Karpas-422 (cell line): Measurements from ENCODE around the gene TRAF5. TPM values are rescaled to one million over a fixed set of nuclear protein-coding genes. Genes with fewer than 3 reads are reported as not detected.

Experiments used
- DNase-seq: peaks from one replicate; pipeline ENCODE4 v3.0.0-alpha.2; 2015
- H2AFZ ChIP-seq: fragments of 200-600 bp; sonication (generic); 2 replicates; pipeline ENCODE4 v1.6.1; 2014; ENCODE audit warnings: antibody characterized with exemption, low read length, mixed read lengths
- H3K27ac ChIP-seq: fragments of 200-600 bp; sonication (generic); 2 replicates; pipeline ENCODE4 v1.5.1; 2014; ENCODE audit warnings: mild to moderate bottlenecking, low read length, moderate library complexity
- H3K27me3 ChIP-seq: fragments of 200-600 bp; sonication (generic); 2 replicates; pipeline ENCODE4 v1.6.1; 2014; ENCODE audit warnings: low read length, mixed read lengths
- H3K36me3 ChIP-seq: fragments of 200-600 bp; sonication (generic); 2 replicates; pipeline ENCODE4 v1.6.1; 2014; ENCODE audit warnings: low read length, mixed read lengths; ENCODE audit not compliant: insufficient read depth
- H3K4me1 ChIP-seq: fragments of 200-600 bp; sonication (generic); 2 replicates; pipeline ENCODE4 v1.6.1; 2014; ENCODE audit warnings: mild to moderate bottlenecking, low read length, mixed read lengths
- H3K4me2 ChIP-seq: fragments of 200-600 bp; sonication (generic); 2 replicates; pipeline ENCODE4 v1.6.1; 2014; ENCODE audit warnings: low read length, low read depth, mild to moderate bottlenecking; ENCODE audit not compliant: poor library complexity, severe bottlenecking
- H3K4me3 ChIP-seq: fragments of 200-600 bp; sonication (generic); 2 replicates; pipeline ENCODE4 v1.5.1; 2014; ENCODE audit warnings: mild to moderate bottlenecking, antibody characterized with exemption, low read length, mixed read lengths
- H3K79me2 ChIP-seq: fragments of 200-600 bp; sonication (generic); 2 replicates; pipeline ENCODE4 v1.6.1; 2014; ENCODE audit warnings: mild to moderate bottlenecking, low read length, mixed read lengths
- H3K9ac ChIP-seq: fragments of 200-600 bp; sonication (generic); 2 replicates; pipeline ENCODE4 v1.6.0; 2014; ENCODE audit warnings: low read length
- H3K9me2 ChIP-seq: fragments of 200-600 bp; sonication (generic), shearing (Covaris generic); replicated peaks from 2 replicates; pipeline ENCODE4 v1.6.0; 2014; ENCODE audit warnings: mild to moderate bottlenecking, low read length, moderate library complexity; ENCODE audit not compliant: insufficient read depth
- H3K9me3 ChIP-seq: fragments of 300-700, 200-600 bp; sonication (generic); 2 replicates; pipeline ENCODE4 v1.6.1; 2014; ENCODE audit warnings: low read length, mixed read lengths
- H4K20me1 ChIP-seq: fragments of 200-600 bp; sonication (generic); 2 replicates; pipeline ENCODE4 v1.6.1; 2014; ENCODE audit warnings: mild to moderate bottlenecking, antibody characterized with exemption, low read length, low read depth; ENCODE audit not compliant: insufficient read depth
- total RNA-seq: library from RNA; depleted of rRNA; stranded (reverse); fragments of >200 nt; shearing (Covaris generic); gene quantifications from 2 replicates; pipeline ENCODE4 v1.2.3, GENCODE V29; 2014; ENCODE audit warnings: low replicate concordance; rRNA removed

TRAF5 gene
- total RNA-seq, 1 experiment from 2014 or later, result 39.7 TPM

GRCh38 chr1:211420389-211420788 lies 93.8 kb downstream of the TRAF5 start:
- Histone ChIP-seq H3K9ac (no peak overlapping the region), H3K9me3 (no peaks in the 10 kb centered on the region), H3K4me2 (no peak overlapping the region), H3K4me3 (no peak overlapping the region), H3K4me1 (peaks cover 27% of the 10 kb centered on the region), H3K27me3 (no peaks in the 10 kb centered on the region), H3K36me3 (no peaks in the 10 kb centered on the region), H3K9me2 (no peaks in the 10 kb centered on the region), H3K27ac (no peak overlapping the region), H2AFZ (no peak overlapping the region), H4K20me1 (no peaks in the 10 kb centered on the region), H3K79me2 (no peaks in the 10 kb centered on the region)
- DNase-seq, result no peak

GRCh38 chr1:211420845-211421454 lies 94.3 kb downstream of the TRAF5 start:
- peaks cover 22% of the 10 kb centered on the region for H3K4me1 ChIP-seq
- no peak overlapping the region for H3K4me2 ChIP-seq
- no peaks in the 10 kb centered on the region for H3K9me2 ChIP-seq
- no peaks in the 10 kb centered on the region for H3K27me3 ChIP-seq
- no peak overlapping the region for H2AFZ ChIP-seq
- H3K27ac ChIP-seq, result no peak overlapping the region
- DNase-seq, result no peak
- no peak overlapping the region for H3K4me3 ChIP-seq
- no peaks in the 10 kb centered on the region for H3K9me3 ChIP-seq
- H3K79me2 ChIP-seq, result no peaks in the 10 kb centered on the region
- no peak overlapping the region for H3K9ac ChIP-seq
- no peaks in the 10 kb centered on the region for H4K20me1 ChIP-seq
- H3K36me3 ChIP-seq, result no peaks in the 10 kb centered on the region

GRCh38 chr1:211424018-211424417 lies 97.4 kb downstream of the TRAF5 start:
- peaks cover 11% of the 10 kb centered on the region for H3K4me1 ChIP-seq

More at GRCh38 chr1:211424018-211424417, 97.4 kb downstream of the TRAF5 start:
- Histone ChIP-seq H4K20me1 (no peaks in the 10 kb centered on the region), H3K27ac (no peak overlapping the region), H3K9me2 (no peaks in the 10 kb centered on the region), H3K9me3 (no peaks in the 10 kb centered on the region), H3K9ac (no peak overlapping the region), H3K4me2 (no peak overlapping the region), H3K4me3 (no peak overlapping the region), H3K36me3 (no peaks in the 10 kb centered on the region), H3K27me3 (no peaks in the 10 kb centered on the region), H3K79me2 (no peaks in the 10 kb centered on the region), H2AFZ (no peak overlapping the region)
- no peak for DNase-seq

Other genes starting within 250 kb of the TRAF5 start
- gene KCNH1, start 192.7 kb upstream of the TRAF5 start, total RNA-seq, result not detected in 2 replicates
- gene RCOR3, start 67.5 kb upstream of the TRAF5 start, total RNA-seq, result 43.0 TPM in 2 replicates
- gene RD3, start 165.3 kb downstream of the TRAF5 start, total RNA-seq, result not detected in 2 replicates